Left renal cortex interstitium (tissue), 4 donors: ENCODE measurements around the gene GDF10. TPM values are rescaled to one million over a fixed set of nuclear protein-coding genes. Genes with fewer than 3 reads are reported as not detected.

Source experiments
- DNase-seq, 4 donors: peaks; one replicate each; pipeline ENCODE4 v3.0.0-alpha.2; 2013; ENCODE audit warnings: low read depth in 4 of 4, low spot score in 2 of 4, missing footprints in 1 of 4
- polyA plus RNA-seq, 4 donors: library from polyadenylated mRNA; unstranded; fragments of 120-200 nt; gene quantifications; one replicate each; pipeline ENCODE4 v1.2.1, GENCODE V29; 2013; ENCODE audit not compliant: insufficient read length in 4 of 4

Gene GDF10, protein sequence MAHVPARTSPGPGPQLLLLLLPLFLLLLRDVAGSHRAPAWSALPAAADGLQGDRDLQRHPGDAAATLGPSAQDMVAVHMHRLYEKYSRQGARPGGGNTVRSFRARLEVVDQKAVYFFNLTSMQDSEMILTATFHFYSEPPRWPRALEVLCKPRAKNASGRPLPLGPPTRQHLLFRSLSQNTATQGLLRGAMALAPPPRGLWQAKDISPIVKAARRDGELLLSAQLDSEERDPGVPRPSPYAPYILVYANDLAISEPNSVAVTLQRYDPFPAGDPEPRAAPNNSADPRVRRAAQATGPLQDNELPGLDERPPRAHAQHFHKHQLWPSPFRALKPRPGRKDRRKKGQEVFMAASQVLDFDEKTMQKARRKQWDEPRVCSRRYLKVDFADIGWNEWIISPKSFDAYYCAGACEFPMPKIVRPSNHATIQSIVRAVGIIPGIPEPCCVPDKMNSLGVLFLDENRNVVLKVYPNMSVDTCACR
- 1 to 10 TPM; 1.2 to 3.1 (median 1.8) TPM for polyA plus RNA-seq

DNA sequence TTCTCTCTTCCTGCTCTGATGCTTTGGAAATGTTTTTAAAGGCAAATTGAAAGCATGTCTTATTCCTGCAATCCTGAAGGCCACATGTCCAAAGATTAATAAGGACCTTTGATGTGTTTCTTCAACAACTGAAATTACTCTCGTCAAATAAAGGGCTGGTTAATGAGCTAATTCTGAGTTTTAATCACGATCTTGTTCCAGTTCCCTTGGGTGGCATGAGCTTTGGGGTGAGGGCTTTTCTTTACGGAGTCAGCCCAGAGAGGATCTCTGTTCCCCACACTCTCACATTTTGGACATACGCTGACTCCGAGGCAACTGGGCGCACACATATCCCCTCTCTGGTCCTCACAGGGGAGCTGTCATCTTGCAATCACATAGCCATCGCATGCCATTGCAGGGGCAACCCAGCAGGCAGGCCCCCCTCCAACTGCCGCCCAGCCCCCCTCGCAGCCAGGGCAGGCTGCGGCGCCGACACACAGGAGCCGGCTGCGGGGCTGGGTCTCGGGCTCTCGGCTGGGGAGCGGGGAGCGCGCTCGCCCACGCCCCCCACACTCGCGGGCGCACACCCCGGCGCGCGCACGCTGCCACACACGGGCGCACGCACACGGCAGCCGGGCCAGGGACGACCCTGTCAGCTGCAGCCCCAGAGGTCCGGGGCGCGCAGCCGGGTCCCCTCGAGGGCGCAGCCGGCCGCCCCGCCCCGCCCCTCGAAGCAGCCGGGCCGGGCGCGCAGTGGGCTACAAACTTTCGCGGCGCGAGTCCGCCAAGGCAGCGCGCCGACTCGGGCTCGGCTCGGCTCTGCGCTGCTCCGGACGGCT lies at the start of gene GDF10:
Gene GDF10 (plus strand): TSS at position 587 of the 818 bp plus-strand sequence. CDS start 455 bp downstream, outside the sequence.
- DNase-seq: no peak

DNA sequence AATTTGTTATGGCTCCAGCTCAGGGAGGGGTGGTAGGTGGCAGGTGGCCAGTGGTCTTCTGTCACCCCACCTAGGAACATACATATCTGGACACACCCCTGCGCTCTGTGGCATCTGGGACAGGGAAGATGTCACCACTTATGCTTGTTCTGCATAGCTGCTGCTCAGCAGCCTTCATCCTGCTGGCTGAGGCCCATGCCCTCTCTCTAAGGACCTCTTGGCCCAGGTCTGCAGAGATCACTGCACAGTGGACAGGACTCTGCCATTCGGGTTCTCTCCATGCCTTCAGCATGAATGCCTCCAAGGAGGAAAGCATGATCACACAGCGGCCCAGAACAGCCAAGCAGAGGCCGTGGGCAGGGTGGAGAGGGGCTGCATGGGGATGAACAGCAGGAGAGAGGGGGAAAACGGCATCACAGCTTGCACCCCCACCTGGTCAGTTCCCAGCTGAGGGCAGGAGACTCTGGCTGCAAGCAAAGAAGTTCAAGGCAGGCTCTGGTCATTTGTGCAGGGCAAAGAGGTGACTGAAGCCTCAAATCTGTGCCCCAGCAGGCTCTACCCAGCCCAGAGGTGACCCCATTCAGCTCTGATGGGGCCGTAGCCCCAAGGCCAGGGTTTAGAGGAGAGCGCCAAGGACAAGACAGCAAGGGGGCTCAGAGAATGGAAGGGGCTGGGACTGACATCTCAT lies 47.8 kb upstream of the GDF10 start:
- no peak for DNase-seq

DNA sequence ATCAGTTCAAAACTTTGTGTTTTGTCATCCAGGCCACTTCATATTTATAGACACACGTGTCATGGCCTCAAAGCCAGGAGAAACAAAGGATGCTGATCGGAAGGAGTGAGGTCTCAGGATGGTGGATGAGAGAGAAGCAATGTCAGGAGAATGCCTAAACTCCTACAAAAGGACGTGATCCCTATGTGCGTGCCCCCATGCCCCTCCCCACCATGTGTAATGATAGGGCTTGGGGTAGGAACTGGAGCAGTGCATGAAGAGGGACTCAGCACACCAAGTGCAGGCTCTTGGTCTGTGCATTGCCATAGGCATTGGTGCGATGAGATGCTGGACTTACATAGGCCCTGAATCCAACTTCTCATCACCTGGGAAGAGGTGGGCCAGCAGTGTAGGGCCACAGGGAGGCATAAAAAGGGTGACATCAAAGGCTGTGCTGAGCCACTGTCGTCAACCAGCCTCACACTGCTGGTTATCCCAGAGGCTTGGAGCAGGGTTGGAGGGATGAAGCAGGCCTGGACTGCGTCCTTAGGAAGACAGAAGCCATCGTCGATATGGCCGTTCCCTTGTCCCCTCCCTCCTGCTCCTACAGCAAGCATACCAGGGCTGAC lies 46.9 kb upstream of the GDF10 start:
- DNase-seq: no peak

DNA sequence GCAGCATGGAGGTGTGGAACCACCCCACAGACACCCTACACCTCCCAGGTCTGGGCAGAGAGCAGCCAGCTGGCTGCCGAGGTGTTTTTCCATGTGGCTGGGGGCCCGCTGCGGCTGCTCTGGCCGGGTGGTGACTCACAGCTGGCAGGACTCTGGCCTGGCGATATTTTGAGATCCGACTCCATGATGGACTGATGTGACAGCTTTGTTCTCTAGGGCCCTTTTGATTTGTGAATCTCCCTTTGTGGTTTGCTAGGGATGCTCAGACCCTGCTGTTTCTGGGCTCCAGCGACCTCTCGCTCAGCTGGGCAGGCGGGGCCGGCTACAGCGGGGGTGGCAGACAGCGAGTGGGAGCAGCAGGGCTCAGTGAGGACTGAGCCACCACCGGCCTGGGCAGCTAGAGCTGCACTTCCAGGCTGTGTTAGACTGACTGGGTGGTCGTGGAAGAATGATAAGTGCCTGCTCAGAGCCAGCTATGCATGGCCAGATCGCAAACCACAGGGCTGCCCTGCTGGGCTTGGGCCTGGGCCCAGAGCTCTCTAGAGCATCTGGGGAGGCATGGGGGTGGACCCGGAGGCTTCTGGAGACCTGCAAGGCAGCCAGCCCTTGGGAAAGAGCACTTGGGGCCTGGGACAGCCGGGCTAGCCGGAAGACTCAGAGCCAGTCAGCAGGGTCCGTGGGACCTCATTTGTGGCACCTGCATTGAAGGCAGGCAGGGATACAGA lies 46.2 kb upstream of the GDF10 start:
- no peak for DNase-seq

DNA sequence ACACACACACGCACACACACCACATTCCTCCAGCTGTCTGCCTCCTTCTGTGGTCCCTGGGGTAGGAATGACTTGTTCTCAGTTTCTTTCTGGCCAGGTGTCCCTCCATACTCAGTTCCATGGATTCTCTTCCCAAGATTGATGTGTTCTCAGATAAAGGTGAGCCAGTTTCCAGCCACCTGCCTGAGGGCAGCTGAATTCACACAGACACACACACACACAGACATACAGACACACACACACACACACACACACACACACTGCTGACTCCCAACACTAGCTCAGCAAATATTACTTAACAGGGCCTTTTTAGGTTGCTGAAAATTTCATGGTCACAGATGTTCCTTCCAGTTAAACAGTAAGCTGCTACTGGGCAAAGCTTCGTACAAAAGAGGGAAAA lies 45.4 kb upstream of the GDF10 start:
- DNase-seq: no peak

DNA sequence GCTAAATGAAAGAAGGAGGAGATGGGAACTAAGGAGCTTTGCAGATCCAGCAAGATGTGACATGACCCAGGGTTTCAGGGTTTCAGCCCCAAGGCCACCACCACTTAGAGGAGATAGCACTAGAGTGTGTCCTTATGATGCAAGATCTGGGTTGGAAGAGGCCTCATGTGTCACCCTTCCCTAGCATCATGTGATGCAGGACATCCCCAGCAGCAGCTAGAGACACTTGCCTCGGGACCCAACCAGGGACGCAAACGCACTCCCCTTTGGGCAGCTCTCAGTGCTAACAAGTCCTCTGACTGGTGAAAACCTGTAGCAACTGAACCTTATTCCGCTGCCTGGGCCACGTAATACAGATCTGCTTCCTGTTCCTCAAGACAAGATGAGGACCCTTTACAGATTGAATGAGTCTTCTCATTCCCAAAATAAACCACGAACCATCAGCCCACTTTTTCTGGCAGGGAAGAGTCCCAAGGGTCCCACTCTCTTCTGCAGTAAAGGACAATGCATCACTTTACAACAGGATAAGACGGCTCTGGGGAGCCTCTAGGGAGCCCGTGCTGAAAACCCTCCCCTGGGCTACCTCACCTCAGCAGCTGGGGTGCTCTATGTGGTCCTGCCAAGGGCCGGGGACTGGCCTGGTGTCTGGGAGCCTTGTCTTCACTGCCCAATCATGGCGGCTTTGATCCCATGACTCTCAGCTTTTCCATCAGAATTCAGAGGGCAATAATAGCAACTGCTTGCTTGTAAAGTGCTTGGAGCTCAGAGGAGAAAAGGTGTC lies 44.8 kb upstream of the GDF10 start:
- DNase-seq: no peak

DNA sequence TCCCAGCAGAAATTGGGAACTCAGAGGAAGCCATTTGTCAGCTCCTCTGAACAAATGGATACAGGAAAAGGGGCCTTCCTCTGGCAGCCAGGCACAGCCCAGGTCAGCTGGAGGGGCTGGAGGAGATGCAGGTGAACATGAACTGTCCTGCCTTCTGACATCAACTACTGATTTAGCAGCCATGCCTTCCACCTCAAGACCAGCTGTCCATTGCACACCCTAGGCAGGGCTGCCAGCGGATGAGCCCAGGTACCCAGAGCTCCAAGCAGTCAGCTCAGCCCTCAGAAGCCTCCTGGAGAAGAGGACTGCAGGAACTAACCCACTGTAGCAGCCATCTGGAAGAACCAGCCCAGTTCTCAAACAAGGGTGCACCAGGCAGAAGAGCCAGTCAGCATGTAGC lies 44.1 kb upstream of the GDF10 start:
- no peak for DNase-seq

DNA sequence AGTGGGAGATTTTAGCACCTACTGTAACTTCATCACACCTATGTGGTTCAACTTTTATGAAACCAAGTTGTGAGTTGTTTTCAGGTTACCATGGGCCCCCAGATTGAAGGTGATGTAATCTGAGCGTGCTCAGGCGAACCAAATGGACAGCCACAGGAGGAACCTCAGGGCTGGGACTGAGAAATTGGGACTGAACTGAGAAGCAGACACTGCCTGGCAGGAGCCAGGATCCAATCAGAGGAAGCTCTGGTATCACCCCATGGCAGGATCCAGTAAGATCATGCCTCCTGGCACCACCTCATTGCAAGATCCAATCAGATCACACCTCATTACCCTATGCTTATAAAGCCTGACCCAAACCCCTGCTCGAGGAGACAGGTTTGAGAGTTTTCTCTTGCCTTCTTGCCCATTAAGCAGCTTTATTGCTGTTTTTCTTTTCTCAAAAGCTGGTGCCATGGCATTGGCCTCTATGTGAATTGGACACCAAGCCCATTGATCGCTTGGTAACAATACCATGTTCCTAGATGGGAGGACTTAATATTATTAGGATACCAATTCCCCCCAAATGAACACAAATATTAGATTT lies 43.2 kb upstream of the GDF10 start:
- DNase-seq: no peak

DNA sequence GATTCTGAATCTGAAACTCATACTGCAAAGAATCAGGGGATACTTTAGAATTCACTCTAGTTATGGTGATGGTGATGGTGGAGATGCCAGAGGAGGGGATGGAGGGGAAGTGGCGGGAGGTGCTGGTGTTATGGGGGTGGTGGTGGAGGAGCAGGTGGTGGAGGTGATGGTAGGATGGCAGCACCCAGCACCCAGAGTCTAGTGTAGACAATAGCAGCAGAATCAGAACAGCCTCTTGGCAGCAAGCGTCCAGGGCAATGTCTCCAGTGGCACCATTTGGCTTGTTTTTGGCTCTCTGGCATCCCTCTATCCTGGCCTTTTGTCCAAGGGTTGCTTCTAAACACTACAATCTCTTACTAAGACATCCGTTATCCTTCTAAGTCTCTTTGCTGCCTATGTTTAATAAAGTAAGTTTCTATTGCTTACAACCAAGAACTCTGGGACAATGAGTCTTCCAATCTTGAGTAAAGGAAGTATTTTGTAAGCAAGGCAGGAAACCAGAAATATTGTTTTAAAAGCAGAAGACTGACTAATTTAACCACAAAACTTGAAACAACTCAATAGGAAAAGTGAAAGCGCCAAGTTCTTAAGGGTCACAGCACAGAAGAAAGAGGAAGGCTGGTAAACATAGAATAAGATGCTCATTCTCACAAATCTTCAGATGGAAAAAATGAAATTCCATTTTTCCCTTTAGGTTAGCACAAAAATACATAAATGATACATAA lies 42.4 kb upstream of the GDF10 start:
- no peak for DNase-seq

DNA sequence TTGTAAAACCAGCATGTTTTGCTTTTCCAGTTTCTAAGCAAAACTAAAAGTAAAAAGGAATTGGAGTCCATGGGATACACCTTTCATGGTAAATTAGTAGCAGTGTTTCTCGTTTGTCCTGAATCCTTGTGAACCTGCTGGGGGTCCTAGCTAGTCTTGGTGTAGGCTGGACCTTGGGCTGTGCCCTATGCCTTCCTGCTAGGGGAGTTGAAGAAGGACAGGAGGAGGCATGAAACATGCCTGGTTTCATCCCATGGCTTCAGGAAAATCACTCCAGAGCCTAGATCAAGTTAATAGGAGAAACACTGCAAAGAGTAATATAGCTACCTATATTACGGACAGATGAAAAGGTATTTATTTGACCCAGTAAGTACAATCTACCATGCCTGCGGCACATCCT lies 41.1 kb upstream of the GDF10 start:
- no peak for DNase-seq

DNA sequence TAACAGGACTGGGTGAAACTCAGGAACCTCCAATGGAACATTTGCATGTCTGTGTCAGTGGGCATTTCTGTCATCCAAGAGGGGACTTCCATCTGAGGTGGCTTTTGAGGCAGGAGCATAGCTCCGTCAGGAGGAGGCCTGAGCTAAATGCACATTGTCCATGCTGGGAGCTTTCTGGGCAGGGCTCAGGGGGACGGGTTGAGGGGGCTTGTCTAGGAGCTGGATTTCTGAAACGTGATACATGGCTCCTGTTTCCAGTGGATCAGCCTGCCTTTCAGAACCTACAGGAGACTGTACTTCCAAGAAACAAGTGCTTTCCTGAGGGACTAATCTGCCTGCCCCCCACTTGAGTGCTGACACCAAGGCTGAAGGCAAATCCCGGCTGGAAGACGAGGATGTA lies 40.5 kb upstream of the GDF10 start:
- DNase-seq: no peak

DNA sequence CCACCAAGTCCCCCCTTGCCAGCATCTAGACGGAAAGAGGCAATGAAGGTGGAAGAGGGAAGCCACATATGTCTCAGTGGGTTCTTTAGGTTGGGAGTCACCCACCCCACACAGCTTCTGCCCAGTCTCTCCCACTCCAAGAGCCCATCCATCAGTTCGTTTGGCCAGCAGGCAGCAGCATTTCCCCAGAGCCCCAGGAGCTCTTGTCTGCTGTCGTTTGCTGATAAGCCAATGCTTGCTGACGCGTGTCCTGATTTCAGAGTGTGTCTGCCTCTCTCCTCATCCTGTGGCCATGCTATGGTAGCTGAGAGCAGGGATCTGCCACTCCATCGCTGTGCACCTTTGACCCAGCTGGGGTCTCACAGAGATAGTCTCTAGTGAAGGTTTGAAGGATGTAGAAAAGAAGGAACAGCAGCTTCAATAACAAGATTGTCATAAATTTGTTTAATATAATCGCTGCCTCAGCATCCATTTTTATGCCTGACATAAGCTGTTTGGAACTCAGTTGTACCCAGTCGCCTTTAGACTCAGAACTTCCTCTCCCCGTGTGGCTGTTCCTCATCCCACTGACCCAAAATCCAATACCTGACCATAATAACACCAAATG lies 39.4 kb upstream of the GDF10 start:
- no peak for DNase-seq

DNA sequence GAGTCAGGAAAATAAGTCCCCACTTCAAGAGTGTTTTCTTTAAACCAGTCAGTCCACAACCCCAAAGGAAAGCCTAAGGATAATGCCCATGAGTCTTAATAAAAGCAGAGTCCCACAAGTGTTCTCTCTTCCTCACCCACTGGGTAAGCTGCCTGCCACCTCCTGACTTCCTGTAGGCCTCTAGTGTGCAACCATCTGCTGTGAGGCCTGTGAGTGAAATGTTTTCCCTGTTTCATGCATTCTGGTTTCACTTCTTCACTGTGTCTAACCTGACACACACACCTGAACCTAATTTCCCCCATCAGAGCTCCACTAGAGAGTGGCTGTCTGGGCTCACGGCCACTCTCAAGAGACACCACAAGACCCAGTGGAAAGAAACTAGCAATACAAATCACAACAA lies 38.9 kb upstream of the GDF10 start:
- no peak for DNase-seq

DNA sequence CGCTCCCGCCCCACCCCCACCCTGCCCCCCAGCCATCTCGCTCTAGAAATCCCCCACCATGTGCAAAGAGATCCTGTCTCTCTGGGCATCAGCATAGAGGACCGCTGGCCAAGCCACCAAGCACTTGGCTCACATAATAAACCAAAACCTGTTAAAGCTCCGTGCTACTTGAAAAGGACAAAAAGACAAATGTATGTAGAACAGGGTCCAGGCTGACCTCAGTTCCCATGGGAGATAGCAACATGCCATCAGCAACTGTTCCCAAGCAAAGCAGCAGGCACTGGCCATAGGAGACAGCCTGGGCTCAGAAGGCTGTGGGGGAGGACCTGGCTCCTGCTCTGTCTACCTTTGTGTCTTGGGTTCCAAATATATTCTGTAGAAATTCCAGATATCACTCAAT lies 38.4 kb upstream of the GDF10 start:
- DNase-seq: no peak

DNA sequence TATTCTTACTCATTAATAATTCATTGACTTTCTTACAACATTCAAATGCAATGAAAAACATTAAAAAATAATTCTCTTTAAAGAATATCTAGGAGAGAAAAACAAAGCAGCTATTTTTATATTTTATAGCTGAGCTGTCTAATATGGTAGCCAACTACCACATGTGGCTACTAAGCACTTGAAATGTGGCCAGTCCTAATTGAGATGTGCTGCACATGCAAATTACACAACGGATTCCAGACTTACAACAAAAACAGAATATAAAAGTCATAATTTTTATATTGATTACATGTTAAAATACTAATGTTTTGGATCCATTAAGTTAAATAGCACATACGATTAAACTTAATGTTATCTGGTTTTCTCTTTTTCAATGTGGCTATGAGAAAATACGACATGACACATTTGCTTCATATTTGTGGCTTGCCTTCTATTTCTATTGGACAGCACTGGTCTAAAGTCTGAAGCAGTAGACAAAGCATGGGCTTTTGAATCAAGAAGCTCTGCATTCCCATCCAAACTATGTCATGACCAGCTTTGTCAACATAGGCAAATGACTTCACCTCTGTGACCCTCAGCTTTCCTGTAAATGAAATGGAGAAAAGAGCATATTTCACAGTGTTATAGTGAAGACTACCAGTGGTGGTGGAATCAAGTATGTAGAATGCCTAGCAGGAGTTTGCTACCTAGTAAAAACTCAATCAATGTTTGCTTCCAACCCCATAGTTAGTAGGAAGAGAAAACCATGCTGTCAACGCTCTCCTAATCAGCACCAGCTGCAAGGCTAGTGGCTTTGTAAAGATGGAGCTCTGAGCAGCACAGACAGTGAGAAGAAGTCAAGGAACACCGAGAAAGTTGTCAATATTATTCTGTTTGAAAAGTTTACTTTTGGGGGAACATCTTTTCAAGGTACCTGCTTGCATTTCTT lies 37.1 kb upstream of the GDF10 start:
- no peak for DNase-seq

DNA sequence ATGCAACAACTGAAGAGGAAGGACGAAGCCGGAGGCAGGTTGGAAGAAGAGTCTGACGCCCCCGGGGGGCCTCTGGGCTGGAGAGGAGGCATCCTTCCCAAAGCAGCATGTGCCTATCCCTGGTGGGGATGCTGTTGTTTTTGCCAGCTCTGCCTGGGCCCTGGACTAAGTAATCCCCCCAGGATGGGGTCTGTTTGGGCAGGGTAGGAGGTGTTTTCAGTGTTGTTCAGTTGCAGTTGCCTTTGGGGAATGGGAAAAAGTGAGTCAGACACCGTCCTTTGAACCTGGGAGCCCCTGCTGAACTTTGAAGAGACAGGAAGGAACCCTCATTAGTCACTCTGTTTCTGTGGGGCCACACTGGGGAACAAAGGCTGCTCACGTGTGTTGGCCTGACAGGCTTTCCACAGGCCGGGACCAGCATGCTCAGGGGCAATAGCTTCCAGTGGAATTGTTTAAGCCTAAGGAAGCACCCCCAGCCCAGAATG lies 35.2 kb upstream of the GDF10 start:
- no peak for DNase-seq

DNA sequence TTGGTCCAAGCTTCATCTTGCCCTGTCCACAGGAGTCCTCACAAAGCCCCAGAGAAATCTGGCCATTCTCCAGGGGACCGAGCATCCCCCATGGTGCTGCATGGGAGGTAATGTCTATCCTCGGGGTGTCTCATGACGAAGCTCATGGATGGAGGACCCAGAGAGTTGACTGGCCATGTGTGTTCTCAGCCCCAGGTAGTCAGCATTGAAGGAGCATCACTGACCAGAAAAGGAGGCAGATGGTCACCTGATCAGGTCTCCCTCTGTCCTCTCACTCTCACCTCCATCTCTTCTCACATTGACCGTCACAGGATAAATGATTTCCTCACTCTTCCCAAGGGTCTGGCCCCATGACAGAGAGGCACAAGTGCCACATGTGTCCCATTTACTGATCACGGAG lies 33.4 kb upstream of the GDF10 start:
- DNase-seq: no peak
